ENCODE data around the gene PACRG. TPM values are rescaled to one million over a fixed set of nuclear protein-coding genes. Genes with fewer than 3 reads are reported as not detected.

PACRG gene
- total RNA-seq, 2 donors from 2014 or later, result not detected

Other genes starting within 250 kb of the PACRG start
- gene PRKN, start 208 bp upstream of the PACRG start, total RNA-seq, result 1 to 10 TPM; 2.5 to 2.8 TPM